Mammary epithelial cell (primary cell): ENCODE results near the gene PTTG1IP2.

ENCODE experiments used
- CTCF ChIP-seq, 2 donors: IDR thresholded peaks in 1 of 2; conservative IDR thresholded peaks in 1 of 2; 2 replicates each; pipeline ENCODE4 v1.5.1; 2011 to 2012; ENCODE audit warnings: inconsistent platforms in 2 of 2, low read length in 2 of 2, mild to moderate bottlenecking in 2 of 2, control low read depth in 1 of 2, low read depth in 1 of 2; ENCODE audit not compliant: insufficient read depth in 1 of 2; ENCODE audit errors: extremely low read depth in 1 of 2
- EZH2 ChIP-seq: IDR thresholded peaks from 2 replicates; pipeline ENCODE4 v1.6.1; 2012; ENCODE audit warnings: low read length, inconsistent platforms, borderline replicate concordance

GRCh38 chr7:90445633-90446032, 23.8 kb upstream of the PTTG1IP2 start:
- no peak for TF ChIP-seq CTCF (conservative IDR thresholded peaks at IDR 0.05 in 1 of 2, IDR thresholded peaks at IDR 0.05 in 1 of 2; ENCODE audit: extremely low read depth in 1 of 2, insufficient read depth in 1 of 2, low read depth in 1 of 2, low read length in 2 of 2)
- no peak for TF ChIP-seq EZH2
